SHP77 treated with DMSO at 0.1 percent for 48 hours (cell line): ENCODE measurements around the gene PRDM1.

Experiments
- DNase-seq: peaks from one replicate; lab custom pipeline; 2025; lab: John Stamatoyannopoulos, UW

Gene PRDM1

DNA sequence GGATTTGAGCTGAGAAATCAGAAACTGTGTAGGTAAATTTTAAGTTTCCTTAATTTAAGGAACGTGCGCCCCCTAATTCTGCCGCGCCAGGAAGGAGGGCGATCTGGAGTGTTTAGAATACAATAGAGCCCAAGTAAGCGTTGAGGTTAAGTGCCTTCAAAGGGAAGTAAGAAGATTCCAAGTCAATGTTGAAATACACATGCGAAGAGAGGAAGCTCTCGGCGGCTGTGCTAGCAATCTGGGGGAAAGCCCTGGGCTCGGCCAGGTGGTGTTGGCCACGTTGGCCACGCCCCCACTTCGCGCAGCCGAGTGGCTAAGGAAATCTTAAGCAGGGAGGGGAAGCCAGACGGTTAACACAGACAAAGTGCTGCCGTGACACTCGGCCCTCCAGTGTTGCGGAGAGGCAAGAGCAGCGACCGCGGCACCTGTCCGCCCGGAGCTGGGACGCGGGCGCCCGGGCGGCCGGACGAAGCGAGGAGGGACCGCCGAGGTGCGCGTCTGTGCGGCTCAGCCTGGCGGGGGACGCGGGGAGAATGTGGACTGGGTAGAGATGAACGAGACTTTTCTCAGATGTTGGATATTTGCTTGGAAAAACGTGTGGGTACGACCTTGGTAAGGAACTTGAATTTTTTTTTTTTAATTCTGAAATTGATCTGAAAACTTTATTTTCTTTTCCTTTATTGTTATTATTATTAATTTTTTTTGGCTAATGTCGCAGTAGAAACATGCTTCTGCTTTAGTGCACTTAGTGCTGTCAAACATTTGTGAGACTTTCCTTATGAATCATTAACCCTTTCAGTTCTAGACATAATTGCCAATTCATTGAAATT is at the start of gene PRDM1:
TSS of gene PRDM1 (plus strand) at position 353 of the 830 bp plus-strand sequence. CDS start at position 571, 218 bp downstream.
- DNase-seq: peak; percentile 21

DNA sequence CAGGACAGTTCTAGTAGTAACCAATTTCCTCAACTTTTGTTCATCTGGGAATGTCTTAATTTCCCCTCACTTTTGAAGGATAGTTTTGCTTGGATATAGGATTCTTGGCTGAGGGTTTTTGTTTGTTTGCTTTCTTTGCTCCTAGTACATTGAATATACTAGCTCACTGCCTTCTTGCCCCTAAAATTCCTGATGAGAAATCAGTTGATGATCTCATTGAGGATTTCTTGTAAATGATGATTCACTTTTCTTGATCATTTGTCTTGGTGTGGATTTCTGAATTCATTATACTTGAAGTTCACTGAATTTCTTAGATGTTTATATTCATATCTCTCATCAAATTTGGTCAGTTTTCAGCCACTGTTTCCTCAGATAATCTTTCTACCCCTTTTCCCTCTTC is 49.1 kb upstream of the PRDM1 start:
- no peak for DNase-seq

DNA sequence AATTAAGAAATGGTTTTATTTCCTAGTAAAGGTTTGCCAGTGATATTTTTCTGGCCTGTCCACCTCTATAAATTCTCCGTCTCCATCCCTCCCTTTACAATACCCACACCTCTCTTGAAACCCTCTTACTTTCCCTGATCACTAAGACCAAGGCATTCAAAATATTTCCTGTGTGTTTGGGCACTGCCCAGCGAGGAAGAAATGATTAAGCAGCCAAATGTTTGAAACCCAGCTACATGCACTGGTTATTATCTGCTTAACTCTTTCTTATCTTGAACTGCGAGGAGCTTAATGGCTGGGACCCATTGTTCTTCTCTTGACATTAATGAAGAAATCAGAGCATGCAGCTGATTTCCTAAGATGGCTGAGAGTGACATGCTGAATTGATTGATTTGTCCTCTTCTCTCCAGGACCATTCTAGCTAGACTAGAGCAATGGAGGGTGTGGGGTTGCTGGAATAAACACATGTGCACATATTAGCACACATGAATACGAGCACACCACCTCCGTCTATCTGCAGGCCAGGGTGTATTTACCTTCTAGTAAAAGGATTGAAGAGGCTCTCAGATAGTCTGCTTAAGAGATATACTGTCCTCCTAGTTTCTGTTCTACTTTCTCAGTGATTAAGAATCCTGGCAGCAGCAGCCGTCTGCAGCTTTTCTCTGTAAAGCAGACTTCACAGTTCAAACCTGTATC is 46.1 kb upstream of the PRDM1 start:
- no peak for DNase-seq

DNA sequence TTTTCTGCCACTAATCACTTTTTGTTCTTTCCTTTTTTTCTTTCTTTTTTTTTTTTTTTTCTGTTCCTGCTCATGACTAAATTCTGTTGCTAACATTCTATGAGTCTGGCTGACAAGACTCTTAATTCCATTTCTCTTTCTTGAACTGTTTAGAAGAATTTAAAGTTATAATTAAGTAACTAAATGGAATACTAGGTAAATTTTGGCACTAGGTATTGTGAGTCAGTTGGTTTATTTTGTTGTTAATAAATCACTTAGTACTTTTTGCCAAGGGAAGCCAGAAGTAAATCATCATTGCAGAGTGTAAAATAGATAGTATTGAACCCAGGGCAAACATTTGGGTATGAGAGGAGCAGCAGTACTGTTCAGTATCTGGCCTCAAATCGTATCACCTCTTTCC is 42.0 kb upstream of the PRDM1 start:
- DNase-seq: no peak

DNA sequence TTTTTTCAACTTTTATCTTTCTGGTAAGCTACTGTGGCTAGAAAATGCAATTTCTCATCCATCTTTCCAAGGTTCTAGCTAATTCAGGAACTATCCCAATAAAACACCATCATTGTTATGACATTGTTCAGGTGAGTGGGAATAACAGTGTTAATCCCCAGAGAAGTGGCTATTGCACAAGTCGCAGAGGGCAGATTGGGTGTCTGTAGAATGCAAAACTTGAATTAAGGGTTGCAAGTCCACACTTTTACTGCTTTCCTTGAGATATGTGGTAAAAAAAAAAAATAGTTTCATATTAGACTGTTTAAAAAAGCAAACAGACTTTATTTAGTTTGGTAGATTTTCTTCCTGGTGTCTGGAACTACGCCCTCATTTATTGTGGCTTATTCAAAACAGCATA is 41.1 kb upstream of the PRDM1 start:
- no peak for DNase-seq

DNA sequence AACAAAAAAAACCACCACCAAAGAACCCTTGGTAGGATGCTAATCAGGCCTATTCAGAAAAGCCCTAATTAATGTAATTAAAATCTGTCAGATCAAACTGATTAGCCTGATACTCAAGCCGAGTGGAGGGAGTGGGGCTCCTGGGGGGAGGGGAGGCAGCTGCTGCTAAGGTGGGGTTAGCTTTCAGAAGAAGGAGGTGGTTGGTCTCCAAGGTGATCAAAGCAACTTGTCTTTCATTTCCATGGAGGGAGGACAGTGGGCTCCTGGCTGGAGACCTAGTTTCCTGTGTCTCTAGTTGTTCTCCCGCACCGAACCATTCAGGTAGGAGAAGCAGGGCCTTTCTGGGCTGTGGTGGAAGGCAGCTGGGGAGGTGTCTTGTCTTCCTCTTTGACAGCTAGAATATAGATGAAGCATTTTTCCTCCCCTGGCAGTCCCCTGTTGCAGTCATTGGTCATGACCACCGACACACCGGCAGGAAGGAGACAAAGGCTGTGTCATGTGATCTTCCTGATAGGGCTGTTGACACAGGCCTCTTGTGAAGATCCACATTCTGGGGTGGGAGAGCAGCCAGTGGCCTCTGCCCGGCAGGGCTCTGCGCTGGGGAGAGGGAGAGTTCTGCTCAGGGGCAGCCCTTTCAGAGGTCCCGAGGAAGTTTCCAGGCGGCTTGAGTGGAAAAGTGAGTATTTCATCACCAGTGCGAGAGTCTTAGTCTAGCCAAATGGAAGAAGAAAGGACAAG is 39.9 kb upstream of the PRDM1 start:
- DNase-seq: no peak

DNA sequence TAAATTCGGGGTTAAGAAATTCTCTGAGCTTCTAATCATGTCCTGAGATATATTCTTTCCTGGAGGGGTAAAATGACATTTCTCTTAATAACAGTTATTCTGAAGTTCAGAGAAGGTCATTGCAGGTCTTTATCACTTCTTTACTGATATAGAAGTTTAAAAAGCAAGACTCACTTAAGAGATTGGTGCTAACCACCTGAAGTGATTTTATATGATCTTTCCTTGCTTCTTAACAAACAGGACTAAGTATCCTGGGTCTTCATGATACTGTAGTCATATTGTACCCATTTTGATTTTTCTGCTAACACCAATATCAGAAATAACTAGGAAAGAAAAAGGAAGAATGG is 39.3 kb upstream of the PRDM1 start:
- no peak for DNase-seq

DNA sequence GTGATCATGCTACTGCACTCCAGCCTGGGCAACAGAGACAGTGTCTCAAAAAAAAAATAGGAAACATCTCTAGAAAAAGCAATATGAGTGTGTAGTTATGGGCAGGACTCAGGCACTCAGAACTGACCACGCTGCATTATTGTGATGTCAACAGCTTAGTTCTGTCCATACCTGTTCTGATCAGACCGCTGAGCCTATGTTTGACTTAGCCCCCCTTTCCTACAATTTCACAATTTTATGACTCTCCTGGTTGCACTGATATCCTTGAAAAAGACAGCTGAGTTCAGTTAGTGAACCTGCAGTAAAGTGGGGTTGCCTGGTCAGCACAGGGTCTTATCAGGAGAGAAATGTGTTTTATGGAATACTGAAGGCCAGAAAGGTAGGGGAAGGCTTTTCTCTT is 37.8 kb upstream of the PRDM1 start:
- no peak for DNase-seq

DNA sequence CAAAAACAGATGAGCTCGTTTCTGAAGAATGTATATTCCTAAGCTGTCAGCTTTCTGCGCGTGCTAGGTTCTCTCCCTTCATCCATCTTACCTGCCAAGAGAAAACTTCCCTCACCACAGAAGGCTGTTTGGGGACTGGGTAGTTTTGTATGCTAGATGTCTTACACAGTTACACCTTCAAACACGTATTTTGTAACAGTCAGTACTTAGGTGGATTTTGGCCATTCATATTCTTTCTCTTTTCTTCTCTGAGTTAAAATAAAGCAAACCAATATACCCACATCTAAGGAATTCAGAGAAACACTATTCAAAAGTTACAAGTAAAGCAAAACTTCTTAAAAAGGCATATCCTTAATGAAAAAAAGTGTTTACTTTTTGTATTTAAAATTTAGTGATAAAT is 35.6 kb upstream of the PRDM1 start:
- no peak for DNase-seq

DNA sequence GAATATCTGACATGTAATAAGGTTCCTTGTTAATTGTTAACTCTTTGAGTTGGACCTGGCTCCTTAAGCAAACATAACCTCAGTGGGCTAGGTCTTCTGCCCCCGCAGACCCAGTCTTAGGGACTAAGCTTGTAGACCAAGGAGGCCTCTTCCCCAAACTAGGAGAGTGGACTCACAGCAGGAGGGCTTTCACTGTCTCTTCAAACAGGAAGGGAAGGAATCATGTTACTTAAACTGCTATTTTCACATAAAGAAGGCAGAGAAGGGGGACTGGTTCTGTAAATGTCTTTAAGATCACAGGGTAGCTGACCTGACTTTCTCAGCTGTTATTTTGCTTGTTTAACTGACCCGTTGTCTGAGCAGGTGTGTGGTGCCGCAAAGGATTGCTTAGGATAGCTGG is 34.9 kb upstream of the PRDM1 start:
- no peak for DNase-seq

DNA sequence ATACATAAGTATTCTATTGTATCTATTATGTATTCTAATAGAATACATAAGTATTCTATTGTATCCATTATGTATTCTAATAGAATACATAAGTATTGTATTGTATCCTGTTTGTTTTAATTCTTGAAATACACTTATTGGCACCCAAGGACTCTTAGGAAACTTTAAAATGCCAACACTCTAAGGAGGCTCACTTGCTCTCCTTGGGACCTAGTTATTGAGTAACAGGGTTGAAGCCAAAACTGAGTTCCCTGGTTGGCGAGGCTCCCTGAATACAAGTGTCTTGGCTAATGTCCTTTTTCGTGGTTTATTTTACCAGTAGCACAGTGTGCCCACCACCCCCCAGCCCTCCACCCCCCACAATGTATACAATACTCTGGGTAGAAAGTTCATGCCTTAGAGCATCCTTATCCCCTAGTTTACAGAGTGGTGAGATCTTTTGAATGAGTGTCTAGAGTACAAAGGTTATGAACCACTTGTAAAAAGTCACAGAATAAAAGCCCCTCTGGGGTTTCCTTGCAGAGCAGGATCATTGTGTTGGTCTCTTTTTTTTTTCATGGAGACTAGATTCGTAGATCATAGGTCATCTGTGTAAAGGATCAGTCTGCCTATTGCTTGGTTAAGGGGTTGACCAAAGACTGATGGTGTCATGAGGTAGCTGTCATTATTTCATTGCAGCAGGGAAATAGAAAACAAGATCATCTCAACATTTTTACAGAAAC is 32.5 kb upstream of the PRDM1 start:
- DNase-seq: no peak

DNA sequence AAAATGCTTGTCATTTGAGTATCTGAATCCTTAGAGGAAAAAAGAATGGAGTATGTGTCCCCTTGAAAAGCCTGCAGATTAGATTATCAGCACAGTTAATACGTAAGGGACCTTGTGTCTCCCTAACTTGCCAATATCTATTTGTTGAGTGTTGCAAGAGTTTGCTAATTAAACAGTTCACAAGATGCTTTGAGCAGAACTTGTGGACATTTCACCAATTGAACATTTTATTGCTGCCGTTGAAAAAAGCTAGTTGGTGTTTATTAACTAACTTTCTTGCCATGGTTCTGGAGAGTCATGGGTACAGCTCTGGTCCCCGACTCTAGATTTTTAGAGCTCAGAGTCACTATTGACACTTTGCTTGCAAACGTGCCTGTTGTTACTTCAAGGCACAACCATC is 30.6 kb upstream of the PRDM1 start:
- no peak for DNase-seq

DNA sequence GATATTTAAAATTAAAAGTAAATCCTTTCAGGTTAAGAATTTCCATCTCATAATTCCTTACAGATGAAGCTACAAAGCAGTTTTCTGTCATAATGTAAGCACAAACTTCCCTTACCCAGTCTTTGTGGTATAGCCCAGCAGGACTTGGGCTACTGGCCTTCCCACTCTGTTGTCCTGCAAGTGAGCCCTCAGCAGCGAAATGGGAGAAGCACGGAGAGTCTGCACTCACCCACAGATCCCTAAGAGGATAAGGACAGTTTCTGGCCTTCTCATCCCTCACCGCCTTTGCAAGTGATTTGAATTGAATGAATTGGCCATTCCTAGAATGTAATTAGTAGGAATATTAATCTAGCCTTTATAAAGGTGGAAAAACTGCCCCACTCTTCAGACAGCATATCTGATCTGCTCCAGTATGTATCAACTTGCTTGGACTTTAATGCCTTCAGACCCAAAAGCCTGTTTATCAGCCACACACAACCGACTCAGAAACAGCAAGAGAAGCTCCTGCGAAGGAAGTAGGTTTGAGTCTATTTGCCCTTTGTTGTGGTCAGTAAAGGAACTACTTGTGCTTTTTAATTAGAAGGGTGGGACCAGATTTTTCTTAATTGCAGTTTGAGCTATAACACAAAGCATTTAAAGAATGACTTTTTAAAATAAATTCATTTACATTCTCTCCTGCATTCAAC is 29.9 kb upstream of the PRDM1 start:
- no peak for DNase-seq

DNA sequence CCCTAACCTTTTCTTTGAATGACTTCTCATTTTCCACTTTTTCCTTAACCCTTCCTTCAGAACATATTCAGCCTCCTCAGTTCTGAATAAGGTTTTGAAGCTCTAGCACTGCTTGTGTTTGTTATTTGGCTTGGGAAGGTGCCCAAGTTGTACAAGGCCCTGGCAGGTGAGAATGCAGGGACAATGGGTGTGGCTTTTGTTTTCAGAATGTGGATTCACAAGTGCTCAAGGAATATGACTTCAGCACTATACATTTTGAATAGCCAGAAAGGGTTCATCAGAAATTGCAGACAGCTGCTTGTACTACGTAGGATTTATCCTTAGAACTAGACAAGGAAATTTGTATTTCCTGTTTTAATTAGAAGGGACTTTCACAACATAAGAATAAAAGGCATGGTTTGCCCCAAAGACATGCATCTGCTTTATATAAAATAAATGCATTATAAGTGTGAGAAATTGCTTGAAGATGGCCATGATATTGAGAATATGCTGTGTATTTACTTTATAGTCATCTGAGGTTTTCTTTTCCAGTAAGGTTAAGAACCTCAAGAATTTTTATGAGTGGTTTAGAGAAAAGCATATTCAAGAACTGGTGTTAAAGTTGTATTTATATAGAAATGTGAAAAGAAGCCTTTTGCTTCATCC is 29.3 kb upstream of the PRDM1 start:
- DNase-seq: no peak

DNA sequence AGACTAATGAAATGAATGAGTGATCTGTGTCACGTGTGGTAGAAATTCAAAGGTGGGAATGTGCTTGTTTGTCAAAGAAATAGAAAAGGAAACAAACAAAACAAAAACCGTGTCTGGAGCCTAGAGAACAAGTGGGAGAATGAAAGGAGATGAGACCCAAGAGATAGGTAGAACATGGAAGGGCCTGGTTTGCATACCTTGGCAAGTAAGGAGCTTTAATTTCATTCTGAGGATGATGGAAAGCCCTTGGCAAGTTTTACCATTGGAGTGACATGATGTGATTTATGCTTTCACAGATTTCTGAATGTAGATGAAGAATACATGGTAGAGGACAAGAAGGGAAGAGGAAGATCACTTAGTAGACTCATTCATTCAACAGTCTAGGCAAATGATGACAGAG is 26.8 kb upstream of the PRDM1 start:
- no peak for DNase-seq

DNA sequence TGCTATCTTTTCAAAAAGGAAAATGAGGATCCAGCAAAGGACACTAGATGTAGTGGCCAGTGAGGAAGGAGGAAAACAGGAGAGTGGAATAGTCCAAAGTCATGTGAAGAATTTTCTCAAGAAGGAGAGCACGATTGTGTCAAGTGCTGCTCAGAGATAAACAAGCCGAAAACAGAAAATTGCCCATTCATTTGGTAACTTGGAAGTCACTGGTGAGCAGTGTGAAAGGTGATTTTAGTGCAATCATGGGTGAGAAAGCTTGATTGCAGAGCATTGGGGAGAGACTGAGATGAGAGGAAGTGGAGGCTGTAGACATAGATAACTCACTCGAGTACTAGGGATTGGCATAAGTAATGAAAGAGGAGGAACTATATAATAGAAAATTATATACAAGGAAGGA is 26.0 kb upstream of the PRDM1 start:
- no peak for DNase-seq

DNA sequence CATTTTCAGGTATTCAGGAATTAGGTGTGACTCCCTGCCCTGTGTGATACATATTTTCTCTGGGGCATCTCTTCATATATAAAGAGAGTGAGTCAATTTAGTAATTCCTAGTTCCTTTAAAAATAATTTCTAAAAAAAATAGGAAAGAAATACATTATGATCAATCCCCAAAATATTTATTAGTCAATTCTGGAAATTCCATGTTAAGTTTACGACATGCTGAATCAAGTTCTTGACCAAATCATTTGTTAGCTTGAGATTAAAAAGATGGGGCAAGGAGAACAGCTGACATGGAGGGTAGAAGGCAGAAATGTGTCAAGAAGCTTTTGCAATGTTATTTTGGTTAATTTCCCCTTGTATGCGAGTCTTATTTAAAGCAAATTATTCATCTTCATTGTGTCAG is 22.7 kb upstream of the PRDM1 start:
- DNase-seq: no peak

DNA sequence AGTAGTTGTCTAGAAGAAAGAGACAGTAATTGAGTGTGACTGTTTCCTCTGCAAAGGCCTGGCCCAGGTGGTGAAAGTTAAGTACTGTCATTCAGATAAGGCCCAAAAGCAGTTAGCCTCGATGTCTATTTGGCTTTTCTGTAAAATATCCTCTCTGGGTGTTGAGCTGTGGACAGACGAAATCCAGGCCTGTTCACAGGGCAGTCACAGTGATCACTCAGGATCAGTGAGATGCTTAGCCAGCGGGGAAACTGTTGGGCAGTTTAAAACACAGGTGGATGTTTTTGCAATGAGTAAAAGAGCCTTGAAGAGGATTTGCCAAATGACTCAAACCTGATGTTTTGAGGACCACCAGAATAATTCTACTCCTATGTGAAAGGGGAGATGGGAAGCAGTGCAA is 22.0 kb upstream of the PRDM1 start:
- no peak for DNase-seq

DNA sequence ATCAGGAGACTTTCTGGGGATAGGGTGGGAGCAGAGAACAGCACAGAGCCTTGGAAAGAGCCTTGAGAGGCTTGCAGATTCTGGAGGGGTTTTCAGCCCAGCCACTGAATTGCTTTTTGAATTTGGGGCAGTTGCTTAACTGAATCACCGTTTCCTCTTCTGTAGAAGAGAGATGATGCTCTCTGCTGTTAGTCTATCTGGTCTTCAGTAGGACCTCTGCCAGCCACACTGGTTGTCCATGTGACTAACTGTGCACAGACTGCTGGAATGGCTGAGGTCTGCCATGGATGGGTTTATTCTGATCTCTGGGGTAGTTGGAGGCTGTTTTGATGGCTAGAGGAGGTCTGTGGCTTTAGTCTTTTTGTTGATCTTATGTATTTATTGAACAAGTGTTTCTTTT is 21.4 kb upstream of the PRDM1 start:
- DNase-seq: no peak

DNA sequence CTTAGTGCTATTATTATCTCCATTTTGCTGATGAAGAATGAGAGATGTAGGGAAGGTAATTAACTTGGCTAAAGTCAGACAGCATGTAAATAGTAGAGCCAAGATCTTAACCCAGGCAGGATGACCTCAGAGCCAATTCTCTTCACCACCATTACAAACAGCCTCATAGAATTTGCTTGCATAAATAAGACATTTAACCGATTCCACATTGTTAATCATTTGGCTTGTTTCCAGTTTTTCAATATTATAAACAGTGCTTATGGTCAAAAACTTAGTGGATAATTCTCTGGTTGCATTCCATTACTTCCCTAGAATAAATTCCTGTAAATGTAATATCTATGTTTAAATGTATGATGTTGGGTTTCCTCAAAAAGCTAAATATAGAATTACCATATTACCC is 19.1 kb upstream of the PRDM1 start:
- no peak for DNase-seq

DNA sequence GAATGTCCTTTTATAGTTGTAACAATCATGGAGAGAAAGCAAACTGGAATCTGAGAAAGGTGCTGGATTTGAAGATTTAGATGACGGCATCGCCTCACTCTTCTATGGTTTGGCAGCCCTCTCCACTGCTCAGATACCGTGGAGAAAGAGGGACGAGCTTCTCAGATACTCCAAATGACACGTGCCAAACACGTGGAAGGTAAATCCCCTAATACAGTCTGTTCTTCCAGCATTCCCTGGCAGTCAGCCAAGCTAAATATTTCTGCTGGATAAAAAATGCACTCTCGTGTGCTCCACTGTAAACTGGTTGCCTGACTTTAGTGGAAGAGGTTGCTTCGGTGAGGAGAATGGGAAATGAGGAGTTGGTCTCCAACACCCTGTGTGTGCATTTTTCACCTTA is 16.7 kb upstream of the PRDM1 start:
- DNase-seq: no peak
